IMR-90 (cell line): ENCODE results near the gene NEDD4L. TPM values are rescaled to one million over a fixed set of nuclear protein-coding genes. Genes with fewer than 3 reads are reported as not detected.

Experiments used
- ATAC-seq: fragments of 200-7000 bp; cut with Tn5 transposase; 2 replicates; pipeline ENCODE4 v1.9.1; 2020; ENCODE audit warnings: low read depth, mild to moderate bottlenecking, moderate library complexity
- BruUV-seq: library from RNA; stranded (reverse); fragments of 400-500 nt; replicated peaks from 2 replicates; lab custom pipeline; 2021; lab: Mats Ljungman, UMichigan
- CTCF ChIA-PET: fragments of 300-600 bp; formaldehyde crosslinking; extraction: SDS; loops from one replicate; lab custom pipeline; 2021; ENCODE audit warnings: antibody characterized with exemption; lab: Yijun Ruan, JAX
- POLR2A ChIA-PET: fragments of 300-600 bp; sonication (Branson Sonifier 250); formaldehyde crosslinking; loops from one replicate; lab custom pipeline; 2022; ENCODE audit warnings: antibody characterized with exemption; ENCODE audit not compliant: unreplicated experiment; lab: Charles Lee
- DNase-seq: peaks from one replicate; pipeline ENCODE4 v3.0.0; 2013
- H2AFZ ChIP-seq: replicated peaks from 2 replicates; pipeline ENCODE3; 2013; ENCODE audit warnings: low read length, mild to moderate bottlenecking; ENCODE audit not compliant: poor library complexity
- H2AK5ac ChIP-seq: 2 replicates; pipeline ENCODE4 v1.6.1; 2013; ENCODE audit warnings: low read depth, low read length, inconsistent platforms
- H2AK9ac ChIP-seq: replicated peaks from 2 replicates; pipeline ENCODE3; 2013; ENCODE audit warnings: mild to moderate bottlenecking, low read depth, low read length, moderate library complexity; ENCODE audit not compliant: poor library complexity
- H2BK120ac ChIP-seq: 2 replicates; pipeline ENCODE4 v1.6.1; 2013; ENCODE audit warnings: low read depth, low read length, inconsistent platforms
- H2BK15ac ChIP-seq: 3 replicates; pipeline ENCODE4 v1.6.1; 2013; ENCODE audit warnings: low read depth, low read length, inconsistent platforms
- H2BK20ac ChIP-seq: 2 replicates; pipeline ENCODE4 v1.6.1; 2013; ENCODE audit warnings: low read depth, mild to moderate bottlenecking, inconsistent platforms, low read length, moderate library complexity
- H2BK5ac ChIP-seq: 2 replicates; pipeline ENCODE4 v1.6.1; 2013; ENCODE audit warnings: mild to moderate bottlenecking, low read depth, low read length, inconsistent platforms; ENCODE audit not compliant: poor library complexity, severe bottlenecking
- H3K14ac ChIP-seq: replicated peaks from 2 replicates; pipeline ENCODE4 v1.6.1; 2013; ENCODE audit warnings: low read depth, low read length, inconsistent platforms
- H3K18ac ChIP-seq: 2 replicates; pipeline ENCODE4 v1.6.1; 2013; ENCODE audit warnings: low read depth, low read length, control low read depth
- H3K23ac ChIP-seq: 2 replicates; pipeline ENCODE4 v1.6.1; 2013; ENCODE audit warnings: low read depth, low read length, inconsistent platforms
- H3K27ac ChIP-seq: 2 replicates; pipeline ENCODE4 v1.5.1; 2013; ENCODE audit warnings: mild to moderate bottlenecking, control low read depth, low read length; ENCODE audit not compliant: insufficient read depth
- H3K27me3 ChIP-seq: 2 replicates; pipeline ENCODE4 v1.6.1; 2013; ENCODE audit warnings: low read length; ENCODE audit not compliant: control insufficient read depth, insufficient read depth
- H3K36me3 ChIP-seq: 2 replicates; pipeline ENCODE4 v1.6.1; 2013; ENCODE audit warnings: low read length, mixed read lengths; ENCODE audit not compliant: control insufficient read depth, insufficient read depth
- H3K4ac ChIP-seq: 2 replicates; pipeline ENCODE4 v1.6.1; 2013; ENCODE audit warnings: low read depth, low read length, inconsistent platforms
- H3K4me1 ChIP-seq: 2 replicates; pipeline ENCODE4 v1.6.1; 2013; ENCODE audit warnings: low read length, mixed read lengths; ENCODE audit not compliant: control insufficient read depth, insufficient read depth
- H3K4me2 ChIP-seq: 2 replicates; pipeline ENCODE4 v1.6.1; 2013; ENCODE audit warnings: low read depth, mild to moderate bottlenecking, control low read depth, low read length, moderate library complexity
- H3K4me3 ChIP-seq: 2 replicates; pipeline ENCODE4 v1.5.1; 2013; ENCODE audit warnings: low read depth, mild to moderate bottlenecking, control low read depth, low read length, moderate library complexity; ENCODE audit not compliant: insufficient read depth
- H3K56ac ChIP-seq: 2 replicates; pipeline ENCODE4 v1.6.1; 2013; ENCODE audit warnings: low read length, inconsistent platforms; ENCODE audit not compliant: insufficient read depth; ENCODE audit errors: extremely low read depth
- H3K79me1 ChIP-seq, 2 experiments: 2 replicates each; pipeline ENCODE4 v1.6.1; 2013; ENCODE audit warnings: low read length in 2 of 2, inconsistent platforms in 1 of 2, low read depth in 1 of 2
- H3K9ac ChIP-seq: 2 replicates; pipeline ENCODE4 v1.6.1; 2013; ENCODE audit warnings: low read depth, low read length, control low read depth
- H3K9me1 ChIP-seq: 2 replicates; pipeline ENCODE4 v1.6.1; 2013; ENCODE audit warnings: low read length, inconsistent platforms; ENCODE audit not compliant: insufficient read depth
- H3K9me3 ChIP-seq: 2 replicates; pipeline ENCODE4 v1.6.1; 2013; ENCODE audit warnings: low read length; ENCODE audit not compliant: control insufficient read depth, insufficient read depth
- H4K20me1 ChIP-seq: 2 replicates; pipeline ENCODE4 v1.6.1; 2013; ENCODE audit warnings: low read length, inconsistent platforms; ENCODE audit not compliant: insufficient read depth
- H4K5ac ChIP-seq: 2 replicates; pipeline ENCODE4 v1.6.1; 2013; ENCODE audit warnings: mild to moderate bottlenecking, low read depth, low read length, control low read depth
- H4K8ac ChIP-seq, 2 experiments: 2 replicates each; pipeline ENCODE4 v1.6.1; 2013; ENCODE audit warnings: low read depth in 2 of 2, low read length in 2 of 2, control low read depth in 1 of 2, inconsistent platforms in 1 of 2
- H4K91ac ChIP-seq: 2 replicates; pipeline ENCODE4 v1.6.1; 2013; ENCODE audit warnings: low read depth, low read length, inconsistent platforms; ENCODE audit not compliant: insufficient read depth
- BHLHE40 ChIP-seq: fragments of 150-350 bp; IDR thresholded peaks from 2 replicates; pipeline ENCODE4 v1.6.1; 2016; ENCODE audit warnings: mild to moderate bottlenecking, low read depth, low read length
- CEBPB ChIP-seq: IDR thresholded peaks from 2 replicates; pipeline ENCODE4 v1.6.1; 2012; ENCODE audit warnings: low read depth, low read length, improper control_type of control experiment
- CHD1 ChIP-seq: IDR thresholded peaks from 2 replicates; pipeline ENCODE4 v1.6.1; 2012; ENCODE audit warnings: low read depth, low read length, improper control_type of control experiment
- CTCF ChIP-seq: conservative IDR thresholded peaks from 2 replicates; pipeline ENCODE4 v1.5.1; 2012; ENCODE audit warnings: mild to moderate bottlenecking, low read depth, low read length, improper control_type of control experiment
- FOS ChIP-seq: fragments of 150-350 bp; IDR thresholded peaks from 2 replicates; pipeline ENCODE4 v1.6.1; 2016; ENCODE audit warnings: low read depth, low read length
- MAFK ChIP-seq: IDR thresholded peaks from 2 replicates; pipeline ENCODE4 v1.6.1; 2012; ENCODE audit warnings: low read depth, low read length, improper control_type of control experiment
- MAZ ChIP-seq: IDR thresholded peaks from 2 replicates; pipeline ENCODE4 v1.6.1; 2012; ENCODE audit warnings: low read depth, mild to moderate bottlenecking, low read length, improper control_type of control experiment, moderate library complexity, borderline replicate concordance
- MXI1 ChIP-seq: IDR thresholded peaks from 2 replicates; pipeline ENCODE4 v1.6.1; 2012; ENCODE audit warnings: low read depth, mild to moderate bottlenecking, low read length, moderate library complexity, borderline replicate concordance
- NFE2L2 ChIP-seq: fragments of 150-350 bp; IDR thresholded peaks from 2 replicates; pipeline ENCODE4 v1.6.1; 2016; ENCODE audit warnings: low read depth, mild to moderate bottlenecking, low read length
- POLR2A ChIP-seq: IDR thresholded peaks from 2 replicates; pipeline ENCODE4 v1.6.1; 2012; ENCODE audit warnings: mild to moderate bottlenecking, low read depth, low read length
- RAD21 ChIP-seq: IDR thresholded peaks from 2 replicates; pipeline ENCODE4 v1.6.1; 2012; ENCODE audit warnings: low read length, improper control_type of control experiment
- RFX5 ChIP-seq: IDR thresholded peaks from 2 replicates; pipeline ENCODE4 v1.8.0; 2012; ENCODE audit warnings: low read depth, mild to moderate bottlenecking, low read length, moderate library complexity
- SMC3 ChIP-seq: fragments of 150-350 bp; IDR thresholded peaks from 2 replicates; pipeline ENCODE4 v1.6.1; 2016; ENCODE audit warnings: low read depth, mild to moderate bottlenecking, antibody characterized with exemption, low read length, moderate library complexity
- USF2 ChIP-seq: fragments of 150-350 bp; IDR thresholded peaks from 2 replicates; pipeline ENCODE4 v1.6.1; 2017; ENCODE audit warnings: mild to moderate bottlenecking, antibody characterized with exemption, low read length, low read depth
- WGBS, 2 experiments: methylation state at CpG; one replicate each; pipeline versions ENCODE4 v1.1.5 to v1.1.7; 2013; ENCODE audit warnings: missing lambda C conversion rate in 2 of 2; ENCODE audit not compliant: insufficient read length in 1 of 2; ENCODE audit errors: extremely low coverage in 2 of 2; 5-methylcytosine and 5-hydroxymethylcytosine counted together
- dilution Hi-C: fragments of 300-500 bp; cut with HindIII; formaldehyde crosslinking; loops from one replicate; pipeline ENCODE4 v1.14.3; 2018; ENCODE audit warnings: low sequenced_read_pairs; ENCODE audit not compliant: unreplicated experiment
- in situ Hi-C: fragments of 300-500 bp; cut with MboI; formaldehyde crosslinking; loops from 3 replicates; pipeline ENCODE4 v1.14.3; 2019; ENCODE audit warnings: low sequenced_read_pairs, inconsistent platforms, mixed read lengths
- intact Hi-C: fragments of 100-400 bp; cut with micrococcal nuclease; formaldehyde crosslinking; loops from 2 replicates; pipeline ENCODE4 v1.10.0; 2022
- polyA plus RNA-seq, 3 experiments: library from polyadenylated mRNA; depleted of rRNA; stranded (reverse); fragments of >200 nt; gene quantifications; 2 replicates each; pipeline ENCODE4 v1.2.3, GENCODE V29; 2012; ENCODE audit warnings: low replicate concordance in 1 of 3
- total RNA-seq: library from RNA; depleted of rRNA; stranded (reverse); fragments of >200 nt; gene quantifications from 2 replicates; pipeline ENCODE4 v1.2.3, GENCODE V29; 2012

The NEDD4L gene
- total and polyA plus RNA-seq, 2 of the 4 experiments (the other 2 are of a cell fraction): 10.0 to 10.9 TPM

DNA sequence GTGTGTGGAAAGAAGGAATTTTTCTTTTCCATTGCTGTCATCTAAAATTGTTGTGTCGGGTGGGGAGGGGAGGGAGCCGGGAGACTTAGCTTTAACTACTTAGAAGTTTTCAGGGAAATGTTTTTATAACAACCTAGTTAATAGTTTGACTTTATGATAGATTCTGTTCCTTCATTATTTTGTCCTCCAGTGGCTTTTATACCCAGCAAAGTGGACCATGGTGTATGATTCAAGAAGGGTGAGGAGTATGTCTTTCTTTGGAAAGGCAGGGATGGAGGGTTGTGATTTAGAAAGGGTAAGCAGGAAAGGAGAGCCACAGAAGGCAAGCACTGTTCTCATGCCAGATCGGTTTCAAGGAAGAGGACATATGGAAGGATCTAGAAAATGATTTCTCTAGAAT is 261.8 kb downstream of the NEDD4L start:
- H3K4me3 ChIP-seq: no peak overlapping the region
- no peaks in the 10 kb centered on the region for H4K20me1 ChIP-seq
- H3K79me1 ChIP-seq: no peaks in the 10 kb centered on the region
- DNase-seq (no peak), ATAC-seq (no peak)
- H2AK9ac ChIP-seq: no peak overlapping the region
- H3K56ac ChIP-seq: no peak overlapping the region
- H4K5ac ChIP-seq: no peak overlapping the region
- TF ChIP-seq CTCF (no peak), USF2 (no peak), BHLHE40 (no peak), RAD21 (no peak), MAZ (no peak), RFX5 (no peak), CHD1 (no peak), CEBPB (no peak), SMC3 (no peak), FOS (no peak), NFE2L2 (no peak), MAFK (no peak), MXI1 (no peak), POLR2A (no peak)
- no peak overlapping the region for H4K91ac ChIP-seq
- no peak overlapping the region for H2AFZ ChIP-seq
- WGBS, 2 experiments: 100% methylated on average over 1 of the region's 3 CpGs; no CpG with 5 or more reads in 1 of the 2 experiments
- peaks cover 18% of the 10 kb centered on the region for H3K27me3 ChIP-seq
- ChIA-PET POLR2A (no interaction called here), CTCF (no interaction called here)
- no peaks in the 10 kb centered on the region for H3K36me3 ChIP-seq
- H3K9me1 ChIP-seq: no peaks in the 10 kb centered on the region
- no peak overlapping the region for H3K14ac ChIP-seq
- no peak overlapping the region for H2BK20ac ChIP-seq
- H3K4me1 ChIP-seq: no peaks in the 10 kb centered on the region
- no peak overlapping the region for H3K9ac ChIP-seq
- no peak overlapping the region for H2BK120ac ChIP-seq
- no peak overlapping the region for H4K8ac ChIP-seq
- no peak overlapping the region for H3K27ac ChIP-seq
- H3K18ac ChIP-seq: no peak overlapping the region
- H3K23ac ChIP-seq: no peak overlapping the region
- peaks cover 11% of the 10 kb centered on the region for H3K9me3 ChIP-seq
- no peak overlapping the region for H2BK5ac ChIP-seq
- H2AK5ac ChIP-seq: no peak overlapping the region
- no peak overlapping the region for H3K4me2 ChIP-seq
- H3K4ac ChIP-seq: no peak overlapping the region
- in situ Hi-C loops (no loop called here), dilution Hi-C loops (no loop called here), intact Hi-C loops (no loop called here)
- BruUV-seq: no TSS peak
- no peak overlapping the region for H2BK15ac ChIP-seq
